IPS DF 4.7 (cell line): ENCODE results near the gene RETREG2.

Experiments used
- DNase-seq: peaks from one replicate; pipeline ENCODE4 v3.0.0-alpha.2; 2013; ENCODE audit warnings: low spot score; ENCODE audit errors: extremely low read depth

Gene RETREG2

GRCh38 chr2:219177552-219178376 is at the start of gene RETREG2:
RETREG2 (plus strand) TSS chr2:219178275; CDS start chr2:219178353, 78 bp downstream.
- DNase-seq = no peak

GRCh38 chr2:219128396-219128795 is 49.7 kb upstream of the RETREG2 start:
- no peak for DNase-seq

DNA sequence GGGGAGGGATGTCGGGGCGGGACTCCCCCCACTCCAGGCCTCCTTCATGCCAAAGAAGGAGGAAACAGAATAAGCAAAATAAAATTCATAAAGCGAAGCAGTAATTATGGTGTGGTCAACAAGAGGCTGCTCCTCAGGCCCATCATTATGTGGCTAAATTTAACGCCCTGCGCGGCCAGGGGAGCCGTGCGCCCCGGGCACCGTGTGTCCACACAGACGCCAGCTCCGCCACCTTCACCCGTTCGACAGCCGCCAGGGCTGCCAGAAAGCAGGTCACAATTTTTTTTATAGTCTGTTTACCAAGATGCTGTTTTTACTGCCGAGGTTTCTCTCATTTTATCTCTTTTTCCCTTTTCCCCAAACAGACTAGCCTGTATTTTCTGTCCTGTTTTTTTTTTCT is 48.5 kb upstream of the RETREG2 start:
- no peak for DNase-seq

GRCh38 chr2:219131327-219131726 is 46.7 kb upstream of the RETREG2 start:
- DNase-seq = no peak

DNA sequence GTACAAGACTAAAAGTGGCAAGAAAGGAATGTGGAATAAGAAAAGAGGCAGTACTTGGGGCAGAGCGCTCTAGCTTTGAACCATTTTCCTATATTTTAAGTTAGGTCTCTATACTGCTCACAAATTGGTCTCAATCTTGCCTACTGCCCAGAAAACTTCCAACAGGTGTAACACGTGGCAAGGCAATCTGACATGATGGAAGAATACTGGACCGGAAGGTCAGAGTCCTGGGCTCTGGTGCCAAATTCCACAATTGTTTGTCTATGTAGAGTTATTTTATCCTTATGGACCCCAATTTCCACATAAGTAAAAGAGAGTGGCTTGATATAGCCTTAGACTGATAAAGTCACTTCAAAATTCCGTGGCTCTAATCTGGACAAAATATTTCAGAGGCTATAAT is 46.3 kb upstream of the RETREG2 start:
- no peak for DNase-seq

GRCh38 chr2:219133976-219134375 is 44.1 kb upstream of the RETREG2 start:
- no peak for DNase-seq

GRCh38 chr2:219140722-219141121 is 37.4 kb upstream of the RETREG2 start:
- no peak for DNase-seq

- DNase-seq = no peak
These were observed 35.7 kb upstream of the RETREG2 start for GRCh38 chr2:219142329-219142728.

GRCh38 chr2:219149667-219150066 is 28.4 kb upstream of the RETREG2 start:
- DNase-seq = no peak

GRCh38 chr2:219155054-219155644 is 22.9 kb upstream of the RETREG2 start:
- DNase-seq = no peak

- no peak for DNase-seq
These were observed 20.7 kb upstream of the RETREG2 start for GRCh38 chr2:219157396-219157795.

DNA sequence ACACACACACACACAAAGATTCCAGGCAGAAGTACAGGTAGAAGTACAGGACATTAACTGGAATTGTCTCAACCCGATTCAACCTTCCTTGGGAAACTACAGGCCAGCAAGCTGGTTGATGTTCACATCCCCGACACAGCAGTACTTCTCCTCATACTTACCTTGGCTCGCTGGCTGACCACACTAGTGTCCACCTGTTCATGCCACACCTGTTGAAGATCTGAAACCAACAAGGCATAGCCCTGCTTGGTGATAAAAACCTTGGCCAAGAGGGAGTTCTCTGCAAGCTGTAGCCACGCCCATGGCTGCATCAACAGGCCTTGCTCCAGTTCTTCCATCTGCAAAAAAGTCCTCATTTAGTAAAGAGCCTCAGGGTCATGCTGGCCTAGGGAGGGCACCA is 20.1 kb upstream of the RETREG2 start:
- DNase-seq = no peak

DNA sequence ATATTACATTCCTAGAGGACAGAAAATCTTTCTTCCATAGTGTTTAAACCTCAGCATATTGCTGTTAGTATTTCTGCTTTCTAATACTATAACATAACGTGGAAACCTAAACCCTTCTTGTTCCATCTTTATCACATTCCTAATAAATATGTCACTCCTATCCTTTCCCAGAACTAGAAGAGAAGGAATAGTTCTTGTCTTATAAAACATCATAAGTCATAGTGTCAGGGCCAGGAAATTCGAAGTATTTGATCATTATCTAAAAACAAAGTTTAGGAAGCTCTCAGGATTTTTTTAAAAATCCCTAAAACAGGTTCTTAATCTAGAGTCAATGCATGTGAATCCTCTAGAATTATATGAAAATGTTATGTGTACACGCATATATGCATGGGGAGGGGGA is 19.5 kb upstream of the RETREG2 start:
- no peak for DNase-seq

GRCh38 chr2:219159771-219160185 is 18.3 kb upstream of the RETREG2 start:
- DNase-seq = no peak

GRCh38 chr2:219160186-219161017 is 17.7 kb upstream of the RETREG2 start, which contains the start of gene NHEJ1:
NHEJ1 (minus strand) TSS chr2:219160815; CDS start chr2:219158362, 2,453 bp downstream.
- no peak for DNase-seq

DNA sequence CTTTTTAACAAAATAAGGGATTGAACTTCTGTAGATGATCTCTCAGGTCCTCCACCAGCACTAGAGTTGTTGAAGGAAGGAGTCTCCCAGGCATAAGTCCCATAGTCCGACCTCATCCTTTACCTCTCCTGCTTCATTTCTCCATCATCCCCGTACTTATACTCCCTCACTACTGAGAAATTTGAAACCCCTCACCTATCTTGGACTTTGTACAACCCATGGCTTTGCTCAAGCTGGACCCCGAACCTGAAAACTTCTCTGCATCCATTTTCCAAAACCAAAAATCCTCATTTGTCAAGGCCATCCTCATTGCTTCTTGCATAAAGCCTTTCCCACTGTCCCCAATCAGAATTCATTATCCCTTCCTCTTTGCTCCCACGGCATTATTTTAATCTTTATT is 17.0 kb upstream of the RETREG2 start:
- DNase-seq = no peak

DNA sequence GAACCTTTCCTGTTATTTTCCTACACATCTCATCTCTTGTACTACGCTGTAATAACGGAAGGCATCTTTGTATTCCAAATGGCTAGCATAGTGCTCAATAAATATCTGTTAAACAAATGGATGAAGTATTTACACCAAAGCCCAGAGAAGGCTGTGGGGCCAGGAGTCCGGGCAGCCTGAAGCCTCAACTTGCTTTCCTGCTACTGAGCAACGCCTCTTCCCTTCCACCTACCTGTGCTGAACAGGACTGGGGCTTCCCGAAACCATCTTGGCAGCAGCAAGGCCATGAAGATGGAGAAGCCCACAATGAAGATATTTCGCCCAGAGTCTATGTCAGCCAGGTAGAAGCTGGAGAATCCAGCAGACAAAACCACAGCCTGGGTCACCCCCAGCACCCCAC is 14.9 kb upstream of the RETREG2 start:
- no peak for DNase-seq

- DNase-seq = no peak
These were observed 12.8 kb upstream of the RETREG2 start for GRCh38 chr2:219165058-219165911.

DNA sequence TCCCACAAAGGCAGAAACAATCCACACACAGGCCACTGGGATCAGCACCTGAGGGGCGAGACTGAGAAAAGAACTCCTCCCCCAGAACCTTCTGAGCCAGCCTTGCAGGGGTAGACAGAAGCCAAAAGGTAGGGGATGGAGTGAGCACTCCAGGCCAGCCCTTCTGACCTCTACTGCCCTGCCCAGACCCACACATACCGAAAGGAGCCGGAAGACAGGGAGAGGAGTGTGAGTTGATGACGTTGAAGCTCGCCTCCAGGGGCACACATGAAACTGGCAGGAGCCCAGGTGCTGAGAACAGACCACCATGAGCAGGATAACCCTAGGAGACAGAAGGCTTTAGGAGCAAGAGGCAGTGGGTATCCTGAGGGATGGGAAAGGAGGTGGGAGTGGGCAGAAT is 10.1 kb upstream of the RETREG2 start:
- DNase-seq = no peak

- no peak for DNase-seq
These were observed 9.5 kb upstream of the RETREG2 start for GRCh38 chr2:219168526-219168925.

GRCh38 chr2:219168932-219169331 is 9.1 kb upstream of the RETREG2 start:
- DNase-seq = no peak
